GM12864 (cell line): Measurements from ENCODE around the gene ABLIM2.

Experiments
- DNase-seq: peaks from one replicate; pipeline ENCODE4 v3.0.0-alpha.2; 2011; ENCODE audit warnings: low read depth
- H3K4me3 ChIP-seq: 2 replicates; pipeline ENCODE4 v1.5.1; 2011; ENCODE audit warnings: mild to moderate bottlenecking, low read depth, low read length, control low read depth
- CTCF ChIP-seq: IDR thresholded peaks from 2 replicates; pipeline ENCODE4 v1.5.1; 2011; ENCODE audit warnings: low read depth, mild to moderate bottlenecking, moderate library complexity, low read length, control low read depth, inconsistent platforms; ENCODE audit errors: missing control alignments

Gene ABLIM2

DNA sequence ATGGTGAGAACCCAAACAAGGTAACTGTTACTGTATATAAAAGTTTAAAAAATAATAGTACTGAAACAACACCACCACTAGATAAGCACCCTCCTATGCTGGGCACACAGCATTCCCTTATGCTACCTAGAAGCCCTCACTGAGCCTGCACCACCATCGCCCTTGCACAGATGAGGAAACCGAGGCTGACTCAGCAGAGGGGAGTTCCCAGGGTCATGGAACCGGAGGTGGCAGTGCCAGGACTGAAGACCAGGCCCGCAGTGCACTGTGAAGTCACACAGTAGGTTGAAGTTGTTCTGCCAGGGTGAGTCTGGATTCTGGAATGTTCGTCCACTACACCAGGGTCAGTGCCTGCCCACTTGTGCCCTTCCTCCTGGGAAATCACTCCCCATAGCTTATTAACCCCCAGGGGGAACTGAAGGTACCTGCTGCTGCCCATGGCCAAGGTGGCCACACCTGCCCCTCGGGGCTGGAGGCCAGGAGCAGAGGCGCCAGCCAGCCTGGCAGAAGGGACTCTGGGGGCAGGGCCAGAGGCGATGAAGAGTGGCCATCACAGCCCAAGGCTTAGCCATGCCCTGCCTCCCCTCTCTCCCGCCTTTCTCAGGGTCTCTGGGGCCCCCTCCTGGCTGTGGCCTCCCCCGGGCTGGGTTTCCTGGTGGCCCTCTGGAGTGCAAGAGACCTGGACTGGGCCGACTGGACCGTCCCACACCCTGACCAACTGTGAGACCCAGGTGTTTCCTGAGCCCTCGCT lies 15.1 kb upstream of the ABLIM2 start:
- DNase-seq: no peak
- no peak for TF ChIP-seq CTCF
- H3K4me3 ChIP-seq: no peak overlapping the region

GRCh38 chr4:8171984-8172924 lies 13.6 kb upstream of the ABLIM2 start:
- DNase-seq: peak; percentile 49
- peak overlapping the region; percentile 17; the same call in 1 of the 2 replicates for H3K4me3 ChIP-seq

DNA sequence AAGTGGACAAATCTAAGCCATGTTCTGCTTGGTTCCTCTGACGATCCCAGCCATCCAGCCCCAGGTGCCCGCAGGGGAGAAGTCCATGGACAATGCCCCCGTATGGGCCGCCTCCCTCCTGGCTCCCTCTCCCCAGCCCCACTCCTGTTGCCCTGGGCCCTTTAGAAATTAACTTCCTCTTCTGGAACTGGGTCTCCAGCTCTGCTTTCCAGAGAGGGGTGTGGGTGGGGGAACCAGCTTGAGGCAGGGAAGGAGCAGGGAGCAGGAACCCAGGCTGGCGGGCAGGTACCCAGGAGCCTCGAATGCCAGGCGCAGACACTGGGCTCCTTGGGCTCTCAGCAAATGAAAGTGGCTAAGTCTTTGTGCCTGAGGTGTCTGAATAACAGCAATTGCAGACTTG lies 12.7 kb upstream of the ABLIM2 start:
- no peak overlapping the region for H3K4me3 ChIP-seq
- DNase-seq: no peak
- TF ChIP-seq CTCF: no peak

More at GRCh38 chr4:8171984-8172924, 13.6 kb upstream of the ABLIM2 start:
- TF ChIP-seq CTCF: no peak

GRCh38 chr4:8170341-8170740 lies 11.7 kb upstream of the ABLIM2 start:
- DNase-seq: no peak
- no peak overlapping the region for H3K4me3 ChIP-seq

DNA sequence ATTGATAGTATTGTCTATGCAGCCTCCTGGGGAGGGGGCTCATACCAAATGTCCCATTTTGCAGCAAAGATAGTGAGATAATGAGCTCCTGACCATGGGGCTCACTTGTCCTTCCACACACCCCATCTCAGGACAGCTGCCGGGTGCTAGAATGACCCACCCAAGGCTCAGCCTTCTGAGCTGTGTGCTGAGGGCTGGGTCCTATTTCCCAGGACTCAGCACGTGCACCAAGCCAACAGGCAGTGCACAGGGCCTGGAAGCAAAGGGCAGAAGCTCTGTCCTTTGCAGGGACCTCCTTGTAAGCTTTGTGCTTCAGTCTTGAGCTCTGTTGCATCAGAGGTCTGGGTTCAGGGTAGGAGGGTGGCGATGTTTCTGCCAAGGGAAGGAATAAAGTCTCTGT lies 11.2 kb upstream of the ABLIM2 start:
- H3K4me3 ChIP-seq: no peak overlapping the region
- no peak for TF ChIP-seq CTCF
- DNase-seq: no peak

More at GRCh38 chr4:8170341-8170740, 11.7 kb upstream of the ABLIM2 start:
- no peak for TF ChIP-seq CTCF

- TF ChIP-seq CTCF: no peak
- H3K4me3 ChIP-seq: no peak overlapping the region
- DNase-seq: no peak
Measured at GRCh38 chr4:8168832-8169598, 10.4 kb upstream of the ABLIM2 start.
